ENCODE results near the gene HIP1.

Gene HIP1

DNA sequence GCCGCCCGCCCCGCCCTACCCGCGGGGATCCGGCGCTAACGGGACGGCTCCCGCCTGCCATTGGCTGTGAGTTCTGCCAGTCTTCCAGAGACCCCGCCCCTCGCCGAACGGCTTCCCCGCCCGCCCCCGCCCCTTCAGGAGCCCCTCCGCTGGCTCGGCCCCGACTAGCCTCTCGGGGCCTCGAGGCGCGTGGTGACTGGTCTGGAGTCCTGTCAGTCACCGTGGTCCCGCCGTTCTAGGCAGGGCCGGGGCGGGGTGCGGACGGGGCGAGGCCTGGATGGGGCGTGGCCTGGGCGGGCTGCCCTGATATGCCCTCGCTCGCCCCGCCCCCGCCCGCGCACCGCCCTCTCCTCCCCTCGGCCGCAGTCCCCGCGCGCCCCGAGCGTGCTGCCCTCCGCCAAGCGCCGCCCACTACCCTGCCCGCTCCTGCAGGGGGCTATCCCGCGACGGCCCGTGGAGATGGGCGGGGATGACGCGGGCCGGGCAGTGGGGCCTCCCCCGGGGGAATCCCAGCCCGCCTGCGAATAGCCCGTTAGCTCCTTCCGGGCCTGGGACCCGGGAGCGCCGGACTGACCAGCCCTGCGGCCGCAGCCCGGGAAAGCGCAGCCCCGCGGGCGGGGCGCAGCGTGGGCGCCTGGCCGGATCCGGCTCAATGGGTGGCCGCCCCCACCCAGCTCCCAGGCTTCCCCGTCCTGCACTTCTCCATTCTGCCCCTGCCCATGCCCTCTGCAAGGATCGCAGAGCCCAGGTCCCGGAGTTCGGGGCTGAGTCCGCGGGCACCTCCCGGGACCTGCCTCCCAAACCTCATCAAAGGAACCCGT lies 444 bp upstream of the HIP1 start:
- no peaks in the 10 kb centered on the region for H3K9me2 ChIP-seq (replicated peaks; ENCODE audit: insufficient read depth, low read length)
- H3K79me2 ChIP-seq (ENCODE audit: insufficient read depth, low read length): no peaks in the 10 kb centered on the region
- H3K27ac ChIP-seq (ENCODE audit: low read depth, low read length): peak overlapping the region; percentile 8; the same call in 1 of the 2 replicates
- H4K20me1 ChIP-seq (ENCODE audit: low read depth, low read length): no peaks in the 10 kb centered on the region
- peaks cover 19% of the 10 kb centered on the region; the same call in 1 of the 2 replicates for H3F3A ChIP-seq (ENCODE audit: insufficient read depth)
- H3K4me3 ChIP-seq (ENCODE audit: insufficient read depth, low read length, poor library complexity, severe bottlenecking): peak overlapping the region; percentile 91
- H3K9ac ChIP-seq (ENCODE audit: low read length): peak overlapping the region; percentile 84
- H2AFZ ChIP-seq (ENCODE audit: low read depth, low read length, severe bottlenecking): peak overlapping the region; percentile 98
- H3K9me3 ChIP-seq (ENCODE audit: insufficient read depth, low read length): no peaks in the 10 kb centered on the region
- TF ChIP-seq, protein P1, sequence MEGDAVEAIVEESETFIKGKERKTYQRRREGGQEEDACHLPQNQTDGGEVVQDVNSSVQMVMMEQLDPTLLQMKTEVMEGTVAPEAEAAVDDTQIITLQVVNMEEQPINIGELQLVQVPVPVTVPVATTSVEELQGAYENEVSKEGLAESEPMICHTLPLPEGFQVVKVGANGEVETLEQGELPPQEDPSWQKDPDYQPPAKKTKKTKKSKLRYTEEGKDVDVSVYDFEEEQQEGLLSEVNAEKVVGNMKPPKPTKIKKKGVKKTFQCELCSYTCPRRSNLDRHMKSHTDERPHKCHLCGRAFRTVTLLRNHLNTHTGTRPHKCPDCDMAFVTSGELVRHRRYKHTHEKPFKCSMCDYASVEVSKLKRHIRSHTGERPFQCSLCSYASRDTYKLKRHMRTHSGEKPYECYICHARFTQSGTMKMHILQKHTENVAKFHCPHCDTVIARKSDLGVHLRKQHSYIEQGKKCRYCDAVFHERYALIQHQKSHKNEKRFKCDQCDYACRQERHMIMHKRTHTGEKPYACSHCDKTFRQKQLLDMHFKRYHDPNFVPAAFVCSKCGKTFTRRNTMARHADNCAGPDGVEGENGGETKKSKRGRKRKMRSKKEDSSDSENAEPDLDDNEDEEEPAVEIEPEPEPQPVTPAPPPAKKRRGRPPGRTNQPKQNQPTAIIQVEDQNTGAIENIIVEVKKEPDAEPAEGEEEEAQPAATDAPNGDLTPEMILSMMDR (IDR thresholded peaks at IDR 0.05; ENCODE audit: insufficient read depth, low read length, poor library complexity, severe bottlenecking): no peak
- no peak for TF ChIP-seq EZH2phosphoT487 (conservative IDR thresholded peaks at IDR 0.05; ENCODE audit: low read length)
- peak overlapping the region; percentile 94 for H3K4me2 ChIP-seq (ENCODE audit: low read depth, low read length, poor library complexity, severe bottlenecking)
- H3K36me3 ChIP-seq (ENCODE audit: low read length): no peaks in the 10 kb centered on the region
- no peaks in the 10 kb centered on the region for H3K27me3 ChIP-seq (ENCODE audit: low read length)

DNA sequence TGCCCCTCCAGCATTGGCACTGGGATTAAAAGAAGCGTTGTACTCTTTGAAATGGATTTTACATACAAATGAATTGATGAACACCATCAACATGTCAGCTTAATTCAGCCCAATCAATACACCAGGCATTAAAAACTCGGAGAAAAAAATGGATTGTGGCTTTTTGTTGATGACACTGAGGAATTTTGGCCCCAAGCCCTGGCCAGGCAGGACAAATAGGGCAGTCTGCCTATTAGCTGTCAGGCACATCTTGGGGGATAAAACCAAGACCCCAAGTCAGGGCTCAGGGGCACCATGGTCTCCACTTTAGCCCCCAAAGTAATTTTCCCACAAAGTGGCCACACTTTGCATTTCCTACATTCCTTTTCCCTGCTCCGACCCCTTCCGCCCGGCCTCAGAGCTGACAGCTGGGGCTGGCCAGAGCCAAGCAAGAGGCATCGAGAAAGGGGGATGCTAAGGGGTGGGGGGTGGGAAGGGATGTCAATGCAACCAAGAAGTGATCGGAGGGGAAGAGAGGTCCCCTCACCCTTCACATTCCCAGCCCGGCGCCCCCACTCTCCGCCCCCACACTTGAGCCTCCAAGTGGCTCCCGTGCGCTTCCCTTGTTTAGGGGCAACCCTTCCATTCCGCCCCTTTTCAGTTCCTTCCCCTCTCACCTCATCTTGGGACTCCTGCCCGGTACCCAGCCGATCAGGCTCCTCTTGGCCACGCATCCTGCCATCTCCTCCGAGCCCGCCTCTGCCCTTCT lies 711 bp downstream of the HIP1 start:
- TF ChIP-seq, protein P1 (IDR thresholded peaks at IDR 0.05; ENCODE audit: insufficient read depth, low read length, poor library complexity, severe bottlenecking): no peak
- no peak for TF ChIP-seq EZH2phosphoT487 (conservative IDR thresholded peaks at IDR 0.05; ENCODE audit: low read length)
- Histone ChIP-seq H2AFZ (ENCODE audit: low read depth, low read length, severe bottlenecking) (peak overlapping the region; percentile 98), H3K79me2 (ENCODE audit: insufficient read depth, low read length) (no peaks in the 10 kb centered on the region), H3K36me3 (ENCODE audit: low read length) (no peaks in the 10 kb centered on the region), H3F3A (ENCODE audit: insufficient read depth) (peaks cover 19% of the 10 kb centered on the region; the same call in 1 of the 2 replicates), H3K27ac (ENCODE audit: low read depth, low read length) (no peak overlapping the region), H3K9me2 (replicated peaks; ENCODE audit: insufficient read depth, low read length) (no peaks in the 10 kb centered on the region), H3K27me3 (ENCODE audit: low read length) (no peaks in the 10 kb centered on the region), H3K9me3 (ENCODE audit: insufficient read depth, low read length) (no peaks in the 10 kb centered on the region), H3K4me3 (ENCODE audit: insufficient read depth, low read length, poor library complexity, severe bottlenecking) (peak overlapping the region; percentile 91), H3K9ac (ENCODE audit: low read length) (peak overlapping the region; percentile 84), H4K20me1 (ENCODE audit: low read depth, low read length) (no peaks in the 10 kb centered on the region), H3K4me2 (ENCODE audit: low read depth, low read length, poor library complexity, severe bottlenecking) (peak overlapping the region; percentile 94)

- H3K27ac ChIP-seq (ENCODE audit: low read depth, low read length): no peak overlapping the region
These were observed 3.0 kb downstream of the HIP1 start for GRCh38 chr7:75735581-75736350.

More at GRCh38 chr7:75735581-75736350, 3.0 kb downstream of the HIP1 start:
- no peak for TF ChIP-seq EZH2phosphoT487 (conservative IDR thresholded peaks at IDR 0.05; ENCODE audit: low read length)
- TF ChIP-seq, protein P1 (IDR thresholded peaks at IDR 0.05; ENCODE audit: insufficient read depth, low read length, poor library complexity, severe bottlenecking): no peak
- Histone ChIP-seq H3K27me3 (ENCODE audit: low read length) (no peaks in the 10 kb centered on the region), H3F3A (ENCODE audit: insufficient read depth) (peaks cover 10% of the 10 kb centered on the region; the same call in 1 of the 2 replicates), H4K20me1 (ENCODE audit: low read depth, low read length) (no peaks in the 10 kb centered on the region), H3K36me3 (ENCODE audit: low read length) (no peaks in the 10 kb centered on the region), H3K9me2 (replicated peaks; ENCODE audit: insufficient read depth, low read length) (no peaks in the 10 kb centered on the region), H3K4me3 (ENCODE audit: insufficient read depth, low read length, poor library complexity, severe bottlenecking) (no peak overlapping the region), H3K9me3 (ENCODE audit: insufficient read depth, low read length) (no peaks in the 10 kb centered on the region), H3K4me2 (ENCODE audit: low read depth, low read length, poor library complexity, severe bottlenecking) (no peak overlapping the region), H3K79me2 (ENCODE audit: insufficient read depth, low read length) (no peaks in the 10 kb centered on the region), H3K9ac (ENCODE audit: low read length) (no peak overlapping the region), H2AFZ (ENCODE audit: low read depth, low read length, severe bottlenecking) (no peak overlapping the region)

Measured in SU-DHL-6 (cell line).